Fibroblast of peridontal ligament (primary cell): ENCODE data around the gene PSME2.
A peak's percentile ranks its signal among the peaks of the same experiment; 100 is the strongest.

Experiments
- DNase-seq: peaks from one replicate; pipeline ENCODE4 v3.0.0-alpha.2; 2010; ENCODE audit errors: extremely low read depth

The PSME2 gene

GRCh38 chr14:24155100-24155499, 8.7 kb upstream of the PSME2 start:
- no peak for DNase-seq

GRCh38 chr14:24151404-24152080, 5.1 kb upstream of the PSME2 start:
- no peak for DNase-seq

- DNase-seq, result no peak
These were observed 4.6 kb upstream of the PSME2 start for GRCh38 chr14:24150993-24151392.

- DNase-seq, result no peak
These were observed 4.2 kb upstream of the PSME2 start for GRCh38 chr14:24150567-24150966.

GRCh38 chr14:24150061-24150460, 3.7 kb upstream of the PSME2 start:
- DNase-seq, result no peak

- DNase-seq, result no peak
These were observed 3.0 kb upstream of the PSME2 start for GRCh38 chr14:24149302-24149969.

DNA sequence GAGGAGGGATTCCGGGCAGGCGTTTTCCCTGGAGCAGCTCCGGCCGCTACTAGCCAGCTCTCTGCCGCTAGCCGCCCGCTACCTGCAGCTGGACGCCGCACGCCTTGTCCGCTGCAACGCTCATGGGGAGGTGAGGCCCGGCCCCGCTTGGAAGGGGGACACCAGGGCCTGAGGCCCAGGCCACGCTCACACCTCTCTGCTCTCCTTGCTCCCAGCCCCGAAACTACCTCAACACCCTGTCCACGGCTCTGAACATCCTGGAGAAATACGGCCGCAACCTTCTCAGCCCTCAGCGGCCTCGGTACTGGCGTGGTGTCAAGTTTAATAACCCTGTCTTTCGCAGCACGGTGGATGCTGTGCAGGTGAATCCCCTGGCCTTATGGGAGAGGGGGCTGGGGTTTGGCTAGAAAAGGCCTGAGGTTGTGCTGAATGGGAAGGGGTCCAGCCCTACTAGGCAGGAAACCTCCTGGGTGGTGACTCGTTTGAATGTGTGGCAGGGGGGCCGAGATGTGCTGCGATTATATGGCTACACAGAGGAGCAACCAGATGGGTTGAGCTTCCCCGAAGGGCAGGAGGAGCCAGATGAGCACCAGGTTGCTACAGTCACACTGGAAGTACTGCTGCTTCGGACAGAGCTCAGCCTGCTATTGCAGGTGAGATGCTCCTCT, 1.5 kb upstream of the PSME2 start:
- DNase-seq, result no peak

DNA sequence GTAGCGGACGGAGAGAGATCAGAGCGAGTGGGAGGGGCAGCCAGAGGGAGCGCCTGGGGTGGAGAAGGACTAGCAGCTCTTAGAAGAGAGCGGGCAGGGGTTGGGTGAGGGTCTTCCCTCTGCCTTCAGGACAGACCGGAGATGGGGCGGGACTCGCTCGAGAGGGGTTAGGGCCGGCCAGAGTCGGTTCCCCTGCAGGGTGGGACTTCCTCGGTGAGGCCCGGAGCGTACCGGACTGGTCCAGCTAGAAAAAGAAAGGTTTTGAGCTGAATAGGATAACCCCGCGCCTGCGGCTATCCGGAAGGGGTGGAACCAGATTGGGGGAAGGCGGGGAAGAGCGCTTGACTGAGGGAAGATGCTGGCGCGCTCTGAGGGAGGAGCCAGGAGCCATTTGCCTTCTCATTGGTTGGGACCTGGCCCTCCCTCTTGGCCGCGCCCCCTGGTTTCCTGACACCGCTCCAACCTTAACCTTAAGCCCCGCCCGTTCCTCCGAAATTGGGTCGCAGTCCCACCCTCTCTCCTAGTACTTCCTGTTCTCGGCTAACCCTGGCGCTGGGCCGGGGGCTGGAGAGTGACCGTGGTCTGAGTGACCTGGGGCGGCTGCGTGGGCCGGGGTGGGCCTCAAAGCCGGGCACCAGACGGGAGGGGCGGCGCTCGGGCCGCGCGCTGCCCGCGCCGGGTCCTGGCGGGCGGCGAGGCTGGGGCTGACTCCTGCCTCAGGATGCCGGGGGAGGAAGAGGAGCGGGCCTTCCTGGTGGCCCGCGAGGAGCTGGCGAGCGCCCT, 759 bp upstream of the PSME2 start, which contains the start of gene RNF31:
Gene RNF31 (plus strand): TSS at position 521 of the 783 bp plus-strand sequence. CDS start 201 bp downstream, at position 722.
- DNase-seq, result peak; percentile 97

DNA sequence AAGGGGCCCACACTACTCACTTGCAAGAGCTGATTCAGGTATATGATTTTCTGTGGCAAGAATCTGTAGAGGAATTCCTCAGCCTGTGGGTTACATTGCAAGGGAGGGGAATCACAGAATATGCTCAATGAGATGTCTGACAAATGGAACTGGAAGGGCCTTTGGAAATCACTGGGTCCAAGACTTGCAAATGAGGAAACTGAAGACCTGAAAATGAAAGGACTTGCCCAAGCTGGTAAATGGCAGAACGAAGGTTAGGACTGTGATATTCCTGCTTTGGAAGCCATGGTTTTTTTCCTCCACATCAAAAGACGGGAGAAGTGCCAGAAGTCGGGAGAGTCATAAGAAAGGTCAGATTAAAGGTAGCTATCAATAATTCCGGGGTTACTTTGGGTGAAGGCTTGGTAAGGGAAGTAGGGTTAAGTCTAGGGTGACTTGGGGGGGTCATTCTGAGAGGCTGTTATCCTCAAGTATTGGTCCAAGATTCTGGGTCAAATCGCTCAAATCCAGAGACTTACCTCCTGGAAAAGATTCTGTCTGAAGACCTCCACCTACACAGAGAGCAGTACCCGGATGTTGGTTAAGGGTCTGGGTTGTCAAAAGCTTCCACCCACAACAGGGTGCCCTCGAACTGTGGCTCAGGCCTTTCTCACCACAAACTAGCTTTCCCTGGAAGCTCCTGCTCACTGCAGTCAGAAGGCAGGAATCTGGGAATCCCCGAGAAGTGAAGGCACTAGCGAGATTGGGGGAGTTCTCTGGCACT, 539 bp downstream of the PSME2 start:
- peak; percentile 10 for DNase-seq

GRCh38 chr14:24145219-24145618, 1.2 kb downstream of the PSME2 start:
- DNase-seq, result no peak

GRCh38 chr14:24144451-24144850, 2.0 kb downstream of the PSME2 start:
- no peak for DNase-seq

DNA sequence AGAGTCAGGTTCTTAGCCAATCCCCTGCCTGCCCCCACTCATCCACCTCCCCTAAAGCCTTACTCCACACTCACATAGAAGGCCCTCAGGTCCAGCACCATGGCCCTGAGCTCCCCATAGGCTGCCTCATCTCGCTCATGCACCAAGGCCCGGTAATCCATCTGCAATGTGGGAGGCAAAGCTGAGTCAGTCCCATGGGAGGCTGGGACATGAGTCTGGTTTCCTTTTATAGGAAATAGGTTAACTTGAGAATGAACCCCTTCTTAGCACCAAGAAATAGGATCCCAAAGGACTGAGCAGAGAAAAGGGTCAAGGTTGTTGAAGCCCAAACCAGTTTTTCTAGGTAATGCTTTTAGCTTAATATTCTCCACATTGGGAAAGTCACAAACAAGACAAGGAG, 2.9 kb downstream of the PSME2 start:
- DNase-seq, result peak; percentile 45

DNA sequence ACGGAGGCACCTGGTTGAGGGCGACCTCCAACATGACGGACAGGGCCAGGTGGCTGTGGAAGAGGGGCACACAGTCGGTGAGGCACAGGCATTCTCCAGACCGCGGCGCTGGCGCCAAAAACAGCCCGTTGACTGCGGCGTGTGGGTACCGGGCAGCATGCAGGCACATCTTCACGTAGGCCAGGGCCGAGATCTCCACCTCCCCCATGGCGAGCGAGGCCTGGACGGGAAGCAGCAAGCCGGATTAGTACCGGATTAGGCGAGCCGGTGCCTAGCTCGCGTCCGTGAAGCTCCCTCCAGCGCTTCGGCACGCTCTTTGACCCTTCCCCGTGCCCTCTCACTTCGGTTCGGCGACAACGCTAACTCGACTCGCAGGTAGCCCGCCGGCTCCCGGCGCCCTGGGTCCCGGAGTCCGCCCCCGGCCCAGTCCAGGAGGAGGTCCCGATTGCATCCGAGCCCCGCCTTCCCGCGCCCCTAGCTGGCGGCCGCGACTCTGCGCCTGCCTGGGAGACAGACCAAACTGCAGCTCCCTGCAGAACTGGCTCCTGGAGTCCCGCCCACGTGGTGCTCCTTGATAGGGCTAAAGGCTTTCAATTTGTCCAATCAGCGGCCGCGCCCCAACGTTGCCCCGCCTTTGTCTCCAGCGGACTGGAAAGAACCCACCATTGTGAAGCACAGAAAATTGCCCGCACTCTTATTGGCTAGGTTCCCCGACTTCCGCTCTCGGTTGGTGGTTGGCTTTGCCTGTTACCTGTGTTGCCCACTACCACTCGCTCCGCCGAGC, 5.1 kb downstream of the PSME2 start, which contains the start of gene EMC9:
Gene EMC9 (minus strand): TSS at position 495 of the 784 bp plus-strand sequence. CDS start 287 bp downstream, at position 208.
- peak; percentile 98 for DNase-seq

DNA sequence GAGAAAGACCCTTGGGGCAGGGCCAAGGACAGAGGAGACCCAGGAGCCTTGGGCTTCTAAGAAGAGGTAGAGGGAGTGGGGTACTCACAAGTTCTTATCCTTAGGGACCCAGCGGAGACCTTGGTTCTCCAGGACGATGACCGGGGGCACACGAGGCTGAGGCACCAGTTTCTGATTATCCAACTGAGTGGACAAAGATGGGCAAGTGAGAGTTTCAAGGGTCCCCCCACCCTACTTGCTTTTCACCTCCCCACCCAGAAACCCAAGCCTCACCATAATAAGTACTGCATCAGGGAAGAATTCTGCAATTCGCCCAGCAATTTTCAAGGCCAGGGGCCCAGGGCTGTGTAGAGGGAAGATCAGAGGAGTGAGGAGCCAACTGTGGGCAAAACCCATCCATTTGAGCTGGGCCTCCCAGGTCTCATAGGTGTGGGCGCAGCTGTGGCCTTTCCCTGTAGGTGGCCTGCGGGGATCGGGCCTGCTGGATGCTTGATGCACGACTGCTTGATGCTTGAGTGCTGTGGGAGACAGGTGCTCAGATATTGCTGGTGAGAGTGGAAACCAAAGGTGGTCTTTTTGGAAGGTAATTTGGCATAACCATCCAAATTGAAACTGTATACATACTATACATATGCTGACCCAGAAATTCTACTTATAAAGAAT, 7.0 kb downstream of the PSME2 start:
- DNase-seq, result no peak

DNA sequence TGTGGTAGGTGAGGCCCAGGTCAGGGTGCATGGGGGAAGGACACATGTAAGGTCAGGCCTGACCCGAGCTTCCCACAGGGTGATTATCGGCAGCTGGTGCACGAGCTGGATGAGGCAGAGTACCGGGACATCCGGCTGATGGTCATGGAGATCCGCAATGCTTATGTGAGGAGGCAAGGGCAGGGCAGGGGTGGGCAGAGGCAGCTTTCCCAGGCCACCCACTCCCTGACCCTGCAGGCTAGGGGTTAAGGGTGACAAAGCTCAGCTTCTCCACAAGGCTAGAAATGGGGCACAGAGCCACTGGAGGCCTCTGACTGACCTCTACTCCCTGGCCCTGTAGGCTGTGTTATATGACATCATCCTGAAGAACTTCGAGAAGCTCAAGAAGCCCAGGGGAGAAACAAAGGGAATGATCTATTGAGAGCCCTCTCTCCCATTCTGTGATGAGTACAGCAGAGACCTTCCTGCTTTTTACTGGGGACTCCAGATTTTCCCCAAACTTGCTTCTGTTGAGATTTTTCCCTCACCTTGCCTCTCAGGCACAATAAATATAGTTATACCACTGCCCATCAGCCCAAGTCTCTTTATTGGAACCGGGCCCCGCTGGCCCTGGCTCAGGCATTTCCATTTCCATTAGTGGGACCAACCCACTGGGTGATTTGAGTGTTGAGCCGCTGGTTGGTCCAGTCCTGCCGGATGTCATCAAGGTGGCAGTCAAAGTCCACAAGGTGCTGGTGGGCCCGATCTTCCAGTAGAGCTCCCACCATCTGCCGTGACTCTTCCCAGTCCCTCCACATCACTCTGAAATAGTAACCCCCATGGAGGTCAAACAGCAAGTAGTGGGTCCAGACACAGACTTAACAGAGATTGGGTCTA, 7.8 kb downstream of the PSME2 start:
- no peak for DNase-seq

- no peak for DNase-seq
These were observed 8.6 kb downstream of the PSME2 start for GRCh38 chr14:24137529-24138395.

GRCh38 chr14:24136684-24137528, 9.5 kb downstream of the PSME2 start:
- DNase-seq, result no peak
